CD14-positive monocyte (primary cell): ENCODE measurements around the gene FAM72A. TPM values are rescaled to one million over a fixed set of nuclear protein-coding genes. Genes with fewer than 3 reads are reported as not detected.

ENCODE experiments used
- DNase-seq, 3 donors: peaks; one replicate each; pipeline ENCODE4 v3.0.0-alpha.2; 2011 to 2022
- H2AFZ ChIP-seq: 2 replicates; pipeline ENCODE4 v1.6.0; 2012; ENCODE audit warnings: mild to moderate bottlenecking, low read depth, low read length, inconsistent platforms; ENCODE audit not compliant: insufficient read depth, poor library complexity, severe bottlenecking
- H3K27ac ChIP-seq, 2 donors: 1 replicate in 1 of 2; 2 replicates in 1 of 2; pipeline ENCODE4 v1.5.1; 2012 to 2013; ENCODE audit warnings: low read length in 2 of 2, control low read depth in 1 of 2, inconsistent platforms in 1 of 2, low read depth in 1 of 2, mild to moderate bottlenecking in 1 of 2
- H3K27me3 ChIP-seq, 2 donors: one replicate each; pipeline versions ENCODE4 v1.6.0 to v1.6.1; 2011 to 2013; ENCODE audit warnings: low read length in 2 of 2; ENCODE audit not compliant: control insufficient read depth in 2 of 2, insufficient read depth in 2 of 2
- H3K36me3 ChIP-seq, 2 donors: replicated peaks in 1 of 2; 1 replicate in 1 of 2; 2 replicates in 1 of 2; pipeline versions ENCODE4 v1.5.1 to v1.6.1; 2012 to 2013; ENCODE audit warnings: low read length in 2 of 2, control low read depth in 1 of 2, inconsistent platforms in 1 of 2, mild to moderate bottlenecking in 1 of 2; ENCODE audit not compliant: insufficient read depth in 2 of 2, control insufficient read depth in 1 of 2
- H3K4me1 ChIP-seq, 2 donors: 1 replicate in 1 of 2; 2 replicates in 1 of 2; pipeline versions ENCODE4 v1.5.1 to v1.6.1; 2012 to 2013; ENCODE audit warnings: low read length in 2 of 2, control low read depth in 1 of 2, inconsistent platforms in 1 of 2, mild to moderate bottlenecking in 1 of 2, moderate library complexity in 1 of 2; ENCODE audit not compliant: insufficient read depth in 2 of 2, control insufficient read depth in 1 of 2
- H3K4me2 ChIP-seq: replicated peaks from 2 replicates; pipeline ENCODE3; 2012; ENCODE audit warnings: low read length, moderate library complexity, mild to moderate bottlenecking; ENCODE audit not compliant: poor library complexity, severe bottlenecking; ENCODE audit errors: extremely low read depth
- H3K4me3 ChIP-seq, 3 experiments: fragments of 200-600 bp in 1 of 3; sonication (generic) in 1 of 3; replicated peaks in 1 of 3; 1 replicate in 2 of 3; 2 replicates in 1 of 3; pipeline ENCODE4 v1.5.1; 2011 to 2013; ENCODE audit warnings: low read length in 3 of 3, mild to moderate bottlenecking in 3 of 3, control low read depth in 2 of 3, low read depth in 2 of 3, inconsistent platforms in 1 of 3, moderate library complexity in 1 of 3
- H3K79me2 ChIP-seq: 2 replicates; pipeline ENCODE4 v1.6.0; 2012; ENCODE audit warnings: mild to moderate bottlenecking, control low read depth, inconsistent platforms, low read length, moderate library complexity; ENCODE audit not compliant: insufficient read depth
- H3K9ac ChIP-seq: 2 replicates; pipeline ENCODE4 v1.6.0; 2017; ENCODE audit warnings: low read length, mild to moderate bottlenecking; ENCODE audit not compliant: insufficient read depth, poor library complexity, severe bottlenecking
- H3K9me3 ChIP-seq, 2 donors: replicated peaks in 1 of 2; 1 replicate in 1 of 2; 2 replicates in 1 of 2; pipeline versions ENCODE4 v1.5.1 to v1.6.1; 2012 to 2013; ENCODE audit warnings: low read length in 2 of 2, control low read depth in 1 of 2; ENCODE audit not compliant: control insufficient read depth in 1 of 2, insufficient read depth in 1 of 2
- H4K20me1 ChIP-seq: 2 replicates; pipeline ENCODE4 v1.6.0; 2012; ENCODE audit warnings: mild to moderate bottlenecking, low read length, control low read depth, moderate library complexity; ENCODE audit not compliant: insufficient read depth
- H3K27ac Mint-ChIP-seq, 7 donors: one replicate each; pipeline ENCODE4 v1.8.0; 2020; ENCODE audit warnings: mild to moderate bottlenecking in 7 of 7, mixed read lengths in 7 of 7, moderate library complexity in 6 of 7, inconsistent platforms in 2 of 7
- H3K27me3 Mint-ChIP-seq, 3 donors: one replicate each; pipeline ENCODE4 v1.8.0; 2021 to 2022; ENCODE audit warnings: low read depth in 3 of 3, mild to moderate bottlenecking in 3 of 3, mixed read lengths in 3 of 3, moderate library complexity in 3 of 3, inconsistent platforms in 1 of 3
- H3K36me3 Mint-ChIP-seq, 2 donors: one replicate each; pipeline ENCODE4 v1.8.0; 2020; ENCODE audit warnings: mixed read lengths in 2 of 2, inconsistent platforms in 1 of 2, mild to moderate bottlenecking in 1 of 2
- H3K4me1 Mint-ChIP-seq: one replicate; pipeline ENCODE4 v1.8.0; 2020; ENCODE audit warnings: mild to moderate bottlenecking, mixed read lengths
- H3K4me3 Mint-ChIP-seq, 2 donors: one replicate each; pipeline ENCODE4 v1.8.0; 2020; ENCODE audit warnings: mild to moderate bottlenecking in 2 of 2, mixed read lengths in 2 of 2, moderate library complexity in 1 of 2
- H3K9me3 Mint-ChIP-seq, 7 donors: one replicate each; pipeline ENCODE4 v1.8.0; 2020 to 2022; ENCODE audit warnings: mixed read lengths in 7 of 7, mild to moderate bottlenecking in 6 of 7, moderate library complexity in 6 of 7, inconsistent platforms in 2 of 7
- WGBS: methylation state at CpG from one replicate; pipeline ENCODE4 v1.1.5; 2013; ENCODE audit warnings: missing lambda C conversion rate; ENCODE audit not compliant: insufficient coverage; 5-methylcytosine and 5-hydroxymethylcytosine counted together
- intact Hi-C, 2 donors: fragments of 100-400 bp; cut with micrococcal nuclease; formaldehyde crosslinking; loops; one replicate each; pipeline versions ENCODE4 v1.15.0 to v1.15.1; 2023
- polyA plus RNA-seq, 3 donors: library from polyadenylated mRNA; depleted of rRNA in 1 of 3; unstranded in 2 of 3; stranded (reverse) in 1 of 3; fragments of 300-500 nt in 2 of 3; fragments of >200 nt in 1 of 3; fragmentation: Illumina TruSeq in 2 of 3; gene quantifications; 1 replicate in 2 of 3; 2 replicates in 1 of 3; pipeline ENCODE4 v1.2.3, GENCODE V29; 2012 to 2021
- TF ChIP-seq, protein P1 (sequence below): fragments of 200-600 bp; IDR thresholded peaks from one replicate; pipeline ENCODE4 v1.8.0; 2022; ENCODE audit warnings: antibody characterized with exemption, mild to moderate bottlenecking

Gene FAM72A
- polyA plus RNA-seq, 3 donors, result 3.9 to 6.3 (median 6.0) TPM

GRCh38 chr1:206136241-206136640 lies 66.4 kb downstream of the FAM72A start:
- Histone ChIP-seq H3K79me2 (no peaks in the 10 kb centered on the region), H3K9me3 (no peaks in the 10 kb centered on the region), H3K27me3 (peaks cover 0 to 2% of the 10 kb centered on the region in 2 donors), H3K4me2 (no peak overlapping the region), H4K20me1 (no peaks in the 10 kb centered on the region), H3K9ac (no peak overlapping the region), H3K27ac (no peak overlapping the region), H3K36me3 (no peaks in the 10 kb centered on the region), H3K4me1 (no peaks in the 10 kb centered on the region), H3K4me3 (no peak overlapping the region), H2AFZ (no peak overlapping the region)
- Mint-ChIP-seq H3K36me3 (no peaks in the 10 kb centered on the region), H3K4me1 (peaks cover 2% of the 10 kb centered on the region), H3K4me3 (no peak overlapping the region), H3K27ac (no peak overlapping the region), H3K9me3 (peaks cover 0 to 3% (median 0%) of the 10 kb centered on the region in 7 donors), H3K27me3 (peaks cover 6 to 21% (median 8%) of the 10 kb centered on the region in 3 donors)
- no peak for DNase-seq
- intact Hi-C loops, result no loop called here
- TF ChIP-seq, protein P1, sequence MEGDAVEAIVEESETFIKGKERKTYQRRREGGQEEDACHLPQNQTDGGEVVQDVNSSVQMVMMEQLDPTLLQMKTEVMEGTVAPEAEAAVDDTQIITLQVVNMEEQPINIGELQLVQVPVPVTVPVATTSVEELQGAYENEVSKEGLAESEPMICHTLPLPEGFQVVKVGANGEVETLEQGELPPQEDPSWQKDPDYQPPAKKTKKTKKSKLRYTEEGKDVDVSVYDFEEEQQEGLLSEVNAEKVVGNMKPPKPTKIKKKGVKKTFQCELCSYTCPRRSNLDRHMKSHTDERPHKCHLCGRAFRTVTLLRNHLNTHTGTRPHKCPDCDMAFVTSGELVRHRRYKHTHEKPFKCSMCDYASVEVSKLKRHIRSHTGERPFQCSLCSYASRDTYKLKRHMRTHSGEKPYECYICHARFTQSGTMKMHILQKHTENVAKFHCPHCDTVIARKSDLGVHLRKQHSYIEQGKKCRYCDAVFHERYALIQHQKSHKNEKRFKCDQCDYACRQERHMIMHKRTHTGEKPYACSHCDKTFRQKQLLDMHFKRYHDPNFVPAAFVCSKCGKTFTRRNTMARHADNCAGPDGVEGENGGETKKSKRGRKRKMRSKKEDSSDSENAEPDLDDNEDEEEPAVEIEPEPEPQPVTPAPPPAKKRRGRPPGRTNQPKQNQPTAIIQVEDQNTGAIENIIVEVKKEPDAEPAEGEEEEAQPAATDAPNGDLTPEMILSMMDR, result no peak
- no CpG with 5 or more reads among the region's 2 CpGs for WGBS

Other genes starting within 250 kb of the FAM72A start
- gene RAB7B, start 199.4 kb downstream of the FAM72A start, polyA plus RNA-seq, result under 1 TPM; 0.41 to 0.52 (median 0.47) TPM
- gene CTSE, start 178.9 kb downstream of the FAM72A start, polyA plus RNA-seq, result not detected
- gene RHEX, start 149.7 kb downstream of the FAM72A start, polyA plus RNA-seq, result not detected
- not detected for gene AVPR1B, start 85.5 kb downstream of the FAM72A start, polyA plus RNA-seq
- gene SRGAP2, start 702 bp upstream of the FAM72A start, polyA plus RNA-seq, result 10 to 100 TPM; 13.6 to 70.7 (median 19.3) TPM